Calu3 (cell line): ENCODE measurements around the gene CHPT1. TPM values are rescaled to one million over a fixed set of nuclear protein-coding genes. Genes with fewer than 3 reads are reported as not detected.

Source experiments
- BruUV-seq: library from RNA; stranded (reverse); fragments of 400-500 nt; replicated peaks from 2 replicates; lab custom pipeline; 2021; lab: Mats Ljungman, UMichigan
- CTCF ChIA-PET: fragments of 300-600 bp; sonication (Branson Sonifier 250); formaldehyde crosslinking; loops from one replicate; lab custom pipeline; 2022; ENCODE audit warnings: antibody characterized with exemption; lab: Charles Lee
- DNase-seq: peaks from one replicate; pipeline ENCODE4 v3.0.0; 2022
- H3K27ac Mint-ChIP-seq: one replicate; pipeline ENCODE4 v1.8.0; 2022; ENCODE audit warnings: mixed read lengths; ENCODE audit not compliant: unreplicated experiment
- H3K27me3 Mint-ChIP-seq: one replicate; pipeline ENCODE4 v1.8.0; 2022; ENCODE audit warnings: mixed read lengths; ENCODE audit not compliant: unreplicated experiment
- H3K36me3 Mint-ChIP-seq: one replicate; pipeline ENCODE4 v1.8.0; 2022; ENCODE audit warnings: mild to moderate bottlenecking, moderate library complexity, mixed read lengths; ENCODE audit not compliant: insufficient read depth, unreplicated experiment
- H3K4me1 Mint-ChIP-seq: one replicate; pipeline ENCODE4 v1.8.0; 2022; ENCODE audit warnings: mild to moderate bottlenecking, low read depth, mixed read lengths; ENCODE audit not compliant: unreplicated experiment
- H3K4me3 Mint-ChIP-seq: one replicate; pipeline ENCODE4 v1.8.0; 2022; ENCODE audit warnings: mild to moderate bottlenecking, low read depth, moderate library complexity, mixed read lengths; ENCODE audit not compliant: unreplicated experiment
- H3K9me3 Mint-ChIP-seq: one replicate; pipeline ENCODE4 v1.8.0; 2022; ENCODE audit warnings: low read depth, mixed read lengths; ENCODE audit not compliant: unreplicated experiment
- CTCF ChIP-seq: fragments of 200-600 bp; IDR thresholded peaks from one replicate; pipeline ENCODE4 v1.8.0; 2022; ENCODE audit warnings: antibody characterized with exemption; ENCODE audit not compliant: unreplicated experiment
- intact Hi-C: fragments of 100-400 bp; cut with micrococcal nuclease; formaldehyde crosslinking; loops from one replicate; pipeline ENCODE4 v1.10.0; 2022; ENCODE audit not compliant: unreplicated experiment
- total RNA-seq: library from RNA; stranded (reverse); gene quantifications from 2 replicates; pipeline ENCODE4 v1.2.3, GENCODE V29; 2022

CHPT1 gene
- total RNA-seq, 1 experiment from 2014 or later, result 49.2 TPM

- CTCF ChIA-PET, result no interaction called here
- no peak for TF ChIP-seq CTCF
- Mint-ChIP-seq H3K4me1 (no peaks in the 10 kb centered on the region), H3K9me3 (no peaks in the 10 kb centered on the region), H3K4me3 (no peak overlapping the region), H3K27me3 (no peaks in the 10 kb centered on the region), H3K36me3 (peaks cover 12% of the 10 kb centered on the region), H3K27ac (no peak overlapping the region)
- no TSS peak for BruUV-seq
- DNase-seq, result no peak
- intact Hi-C loops, result no loop called here
Measured at GRCh38 chr12:101743242-101743641, 45.8 kb downstream of the CHPT1 start.

GRCh38 chr12:101743724-101744472, 46.5 kb downstream of the CHPT1 start:
- intact Hi-C loops, result no loop called here
- no peak for DNase-seq
- Mint-ChIP-seq H3K27me3 (no peaks in the 10 kb centered on the region), H3K4me1 (no peaks in the 10 kb centered on the region), H3K27ac (no peak overlapping the region), H3K36me3 (peaks cover 9% of the 10 kb centered on the region), H3K9me3 (no peaks in the 10 kb centered on the region), H3K4me3 (no peak overlapping the region)
- TF ChIP-seq CTCF, result no peak
- BruUV-seq, result no TSS peak
- CTCF ChIA-PET, result no interaction called here

GRCh38 chr12:101745481-101745880, 48.0 kb downstream of the CHPT1 start:
- intact Hi-C loops, result no loop called here
- Mint-ChIP-seq H3K27ac (no peak overlapping the region), H3K9me3 (no peaks in the 10 kb centered on the region), H3K4me1 (no peaks in the 10 kb centered on the region), H3K4me3 (no peak overlapping the region), H3K27me3 (no peaks in the 10 kb centered on the region), H3K36me3 (peaks cover 17% of the 10 kb centered on the region)
- TF ChIP-seq CTCF, result no peak
- no TSS peak for BruUV-seq
- no peak for DNase-seq
- CTCF ChIA-PET, result interaction anchor here (0.5 to 0.6 kb wide), 2 partner anchors 71 to 311 kb away, joined by 3 to 5 read pairs; no protein-coding TSS in a partner anchor

GRCh38 chr12:101746196-101746595, 48.8 kb downstream of the CHPT1 start:
- no peaks in the 10 kb centered on the region for H3K27me3 Mint-ChIP-seq
- no peak for DNase-seq
- H3K4me3 Mint-ChIP-seq, result no peak overlapping the region
- BruUV-seq, result TSS peak; percentile 48
- no peaks in the 10 kb centered on the region for H3K4me1 Mint-ChIP-seq
- peaks cover 17% of the 10 kb centered on the region for H3K36me3 Mint-ChIP-seq
- H3K9me3 Mint-ChIP-seq, result no peaks in the 10 kb centered on the region
- no peak for TF ChIP-seq CTCF
- no peak overlapping the region for H3K27ac Mint-ChIP-seq
- intact Hi-C loops, result no loop called here
- CTCF ChIA-PET, result interaction anchor here (0.5 kb wide), 1 partner anchor 71 kb away, joined by 3 read pairs; no protein-coding TSS in a partner anchor
